H1 (cell line): ENCODE results near the gene LRRC9. TPM values are rescaled to one million over a fixed set of nuclear protein-coding genes. Genes with fewer than 3 reads are reported as not detected.

Experiments used
- CTCF ChIA-PET: fragments of 300-600 bp; sonication (Branson Sonifier 250); formaldehyde crosslinking; loops from one replicate; lab custom pipeline; 2021; ENCODE audit not compliant: partially characterized antibody; lab: Charles Lee
- POLR2A ChIA-PET: fragments of 300-600 bp; sonication (Branson Sonifier 250); formaldehyde crosslinking; loops from one replicate; lab custom pipeline; 2021; ENCODE audit warnings: inconsistent platforms; ENCODE audit not compliant: partially characterized antibody; lab: Charles Lee
- DNase-seq, 2 experiments: peaks; one replicate each; pipeline versions ENCODE4 v3.0.0 to v3.0.0-alpha.2; 2010 to 2022; ENCODE audit warnings: low spot score in 2 of 2, low read depth in 1 of 2, mixed read lengths in 1 of 2
- FAIRE-seq: peaks from 2 replicates; lab custom pipeline; 2011; peaks lifted over from hg19 to GRCh38; lab: Jason Lieb, UNC
- H2AFZ ChIP-seq: 2 replicates; pipeline ENCODE4 v1.8.1; 2012; ENCODE audit warnings: low read length, inconsistent platforms
- H2AK5ac ChIP-seq: 2 replicates; pipeline ENCODE4 v1.6.1; 2013; ENCODE audit warnings: low read depth, low read length
- H2BK120ac ChIP-seq: replicated peaks from 2 replicates; pipeline ENCODE3; 2013; ENCODE audit warnings: low read depth, low read length, inconsistent platforms
- H2BK12ac ChIP-seq: 2 replicates; pipeline ENCODE4 v1.6.1; 2013; ENCODE audit warnings: low read depth, low read length
- H2BK15ac ChIP-seq: 2 replicates; pipeline ENCODE4 v1.6.1; 2013; ENCODE audit warnings: low read length
- H2BK20ac ChIP-seq: 2 replicates; pipeline ENCODE4 v1.6.1; 2013; ENCODE audit warnings: low read length
- H2BK5ac ChIP-seq: 2 replicates; pipeline ENCODE4 v1.6.1; 2013; ENCODE audit warnings: low read depth, low read length
- H3K14ac ChIP-seq: 2 replicates; pipeline ENCODE4 v1.6.1; 2013; ENCODE audit warnings: inconsistent platforms; ENCODE audit not compliant: insufficient read length
- H3K18ac ChIP-seq: 2 replicates; pipeline ENCODE4 v1.6.1; 2013; ENCODE audit warnings: low read length; ENCODE audit errors: extremely low read depth
- H3K23ac ChIP-seq: 2 replicates; pipeline ENCODE4 v1.6.1; 2013; ENCODE audit warnings: inconsistent platforms; ENCODE audit not compliant: insufficient read length
- H3K23me2 ChIP-seq: 2 replicates; pipeline ENCODE4 v1.6.1; 2013; ENCODE audit warnings: low read depth, low read length
- H3K27ac ChIP-seq: 2 replicates; pipeline ENCODE4 v1.6.1; 2011; ENCODE audit warnings: low read depth, low read length, inconsistent platforms
- H3K27me3 ChIP-seq, 4 experiments: replicated peaks in 1 of 4; 1 replicate in 1 of 4; 2 replicates in 3 of 4; pipeline versions ENCODE4 v1.6.1 to v1.8.1; 2011 to 2013; ENCODE audit warnings: low read length in 3 of 4, mild to moderate bottlenecking in 3 of 4, inconsistent platforms in 2 of 4, mixed read lengths in 2 of 4, moderate library complexity in 1 of 4; ENCODE audit not compliant: control insufficient read depth in 3 of 4, insufficient read depth in 3 of 4; ENCODE audit errors: extremely low read depth in 1 of 4
- H3K36me3 ChIP-seq, 4 experiments: 2 replicates each; pipeline versions ENCODE4 v1.6.1 to v1.8.1; 2011 to 2013; ENCODE audit warnings: mild to moderate bottlenecking in 4 of 4, low read length in 3 of 4, moderate library complexity in 2 of 4, control low read depth in 1 of 4, inconsistent platforms in 1 of 4; ENCODE audit not compliant: insufficient read depth in 4 of 4, control insufficient read depth in 2 of 4
- H3K4ac ChIP-seq: replicated peaks from 2 replicates; pipeline ENCODE3; 2013; ENCODE audit warnings: low read length, low read depth, mixed read lengths, inconsistent platforms; ENCODE audit not compliant: insufficient read length
- H3K4me1 ChIP-seq, 4 experiments: replicated peaks in 1 of 4; 1 replicate in 1 of 4; 2 replicates in 3 of 4; pipeline versions ENCODE4 v1.6.1 to v1.8.1; 2011 to 2013; ENCODE audit warnings: low read length in 3 of 4, inconsistent platforms in 2 of 4, mixed read lengths in 1 of 4; ENCODE audit not compliant: insufficient read depth in 4 of 4, control insufficient read depth in 3 of 4
- H3K4me2 ChIP-seq, 2 experiments: 2 replicates each; pipeline versions ENCODE4 v1.6.1 to v1.8.1; 2011 to 2013; ENCODE audit warnings: low read depth in 2 of 2, low read length in 2 of 2, control low read depth in 1 of 2, inconsistent platforms in 1 of 2, mild to moderate bottlenecking in 1 of 2; ENCODE audit not compliant: insufficient read depth in 1 of 2
- H3K4me3 ChIP-seq, 4 experiments: fragments of 200-600, 300-600 bp in 1 of 4; sonication (generic), shearing (Covaris generic), sonication (Bioruptor Twin) in 1 of 4; 2 replicates each; pipeline versions ENCODE4 v1.5.1 to v1.8.1; 2011 to 2016; ENCODE audit warnings: low read length in 4 of 4, low read depth in 3 of 4, control low read depth in 2 of 4, inconsistent platforms in 2 of 4, mild to moderate bottlenecking in 2 of 4, mixed read lengths in 1 of 4, moderate library complexity in 1 of 4; ENCODE audit not compliant: insufficient read depth in 2 of 4; ENCODE audit errors: extremely low read depth in 1 of 4
- H3K56ac ChIP-seq: replicated peaks from 2 replicates; pipeline ENCODE3; 2013; ENCODE audit warnings: low read depth, mild to moderate bottlenecking, mixed read lengths, low read length, inconsistent platforms; ENCODE audit not compliant: insufficient read length
- H3K79me1 ChIP-seq: 2 replicates; pipeline ENCODE4 v1.6.1; 2013; ENCODE audit warnings: low read depth, low read length, control low read depth
- H3K79me2 ChIP-seq, 2 experiments: 2 replicates each; pipeline versions ENCODE4 v1.6.1 to v1.8.1; 2012 to 2013; ENCODE audit warnings: low read length in 2 of 2, mild to moderate bottlenecking in 2 of 2, inconsistent platforms in 1 of 2; ENCODE audit not compliant: insufficient read depth in 2 of 2, control insufficient read depth in 1 of 2
- H3K9ac ChIP-seq, 4 experiments: replicated peaks in 1 of 4; 1 replicate in 1 of 4; 2 replicates in 3 of 4; pipeline versions ENCODE4 v1.6.1 to v1.8.1; 2011 to 2013; ENCODE audit warnings: low read depth in 3 of 4, low read length in 3 of 4, control low read depth in 2 of 4, mild to moderate bottlenecking in 2 of 4, moderate library complexity in 2 of 4, inconsistent platforms in 1 of 4; ENCODE audit errors: extremely low read depth in 1 of 4
- H3K9me3 ChIP-seq, 2 experiments: 2 replicates each; pipeline versions ENCODE4 v1.6.1 to v1.8.1; 2012 to 2013; ENCODE audit warnings: mild to moderate bottlenecking in 2 of 2, moderate library complexity in 2 of 2, control low read depth in 1 of 2, inconsistent platforms in 1 of 2, low read depth in 1 of 2, low read length in 1 of 2, mixed read lengths in 1 of 2; ENCODE audit not compliant: insufficient read depth in 2 of 2
- H4K20me1 ChIP-seq, 2 experiments: replicated peaks in 1 of 2; 2 replicates each; pipeline versions ENCODE3 to v1.8.1; 2011 to 2013; ENCODE audit warnings: inconsistent platforms in 2 of 2, low read length in 2 of 2, mild to moderate bottlenecking in 1 of 2; ENCODE audit not compliant: insufficient read depth in 2 of 2, control insufficient read depth in 1 of 2
- H4K5ac ChIP-seq: 2 replicates; pipeline ENCODE4 v1.6.1; 2013; ENCODE audit warnings: low read length, low read depth, mixed read lengths, inconsistent platforms; ENCODE audit not compliant: insufficient read length
- H4K8ac ChIP-seq: 2 replicates; pipeline ENCODE4 v1.8.0; 2013; ENCODE audit warnings: mild to moderate bottlenecking, moderate library complexity, low read length, inconsistent platforms; ENCODE audit not compliant: insufficient read depth; ENCODE audit errors: extremely low read depth
- H4K91ac ChIP-seq: replicated peaks from 2 replicates; pipeline ENCODE3; 2013; ENCODE audit warnings: low read length, mixed read lengths, inconsistent platforms; ENCODE audit not compliant: insufficient read length
- WGBS, 2 experiments: shearing (Covaris generic) in 1 of 2; methylation state at CpG; one replicate each; pipeline versions ENCODE4 v1.1.6 to v1.1.7; 2013 to 2015; ENCODE audit warnings: low lambda C conversion rate in 2 of 2, mixed read lengths in 2 of 2, inconsistent platforms in 1 of 2, low coverage in 1 of 2, missing lambda C conversion rate in 1 of 2; ENCODE audit not compliant: insufficient replicate concordance in 2 of 2, insufficient coverage in 1 of 2, insufficient read length in 1 of 2; ENCODE audit errors: extremely low coverage in 1 of 2, missing lambda C conversion rate in 1 of 2; 5-methylcytosine and 5-hydroxymethylcytosine counted together
- polyA plus RNA-seq, 7 experiments: library from polyadenylated mRNA; depleted of rRNA in 3 of 7; stranded (reverse) in 5 of 7; unstranded in 2 of 7; fragments of >200 nt in 5 of 7; fragments of 200-250 nt in 2 of 7; gene quantifications; 1 replicate in 5 of 7; 2 replicates in 1 of 7; 4 replicates in 1 of 7; pipeline versions ENCODE4 v1.2.1 to v1.2.3, GENCODE V29; 2011 to 2013; ENCODE audit warnings: missing spikeins in 2 of 7, mixed read lengths in 2 of 7
- total RNA-seq: library from RNA; stranded (reverse); fragmentation: NEBNext Ultra II Directional; extraction: Animal tissue kit (Norgen Biotek cat#: 25700); gene quantifications from 2 replicates; pipeline ENCODE4 v1.2.1, GENCODE V29; 2021

Gene LRRC9
- total and polyA plus RNA-seq, 2 of the 8 experiments (the other 6 are each of a cell fraction or from before 2014, with no cell fraction given): 0.12 to 0.84 TPM

DNA sequence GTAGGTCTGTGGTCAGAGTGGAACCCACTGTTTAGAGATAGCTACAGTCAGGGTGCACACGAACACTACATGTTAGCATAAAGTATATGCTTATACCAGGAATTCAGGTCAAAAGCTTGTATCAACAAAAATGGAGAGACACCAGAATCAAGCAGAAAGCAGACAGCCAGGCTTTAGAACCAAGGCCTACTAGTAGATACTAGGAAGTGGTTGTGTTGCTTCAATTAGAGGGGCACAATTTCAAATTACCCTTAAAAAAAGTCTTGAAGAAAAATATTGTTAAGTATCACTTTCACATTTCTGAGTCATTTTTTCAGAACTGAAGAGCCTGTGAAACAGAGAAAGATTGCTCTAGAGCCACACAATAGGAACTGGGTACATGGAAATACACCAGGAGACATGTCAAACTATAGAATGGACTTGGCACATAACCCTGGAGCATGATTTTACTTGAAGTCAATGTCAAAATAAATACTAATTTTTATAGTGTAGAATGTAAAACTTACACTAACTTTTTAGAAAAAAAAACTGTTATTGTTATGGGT is 41.6 kb downstream of the LRRC9 start:
- no peaks in the 10 kb centered on the region for H3K4me1 ChIP-seq
- H3K27ac ChIP-seq: no peak overlapping the region
- WGBS, 2 experiments: 81% methylated on average over 1 of the region's 1 CpG; no CpG with 5 or more reads in 1 of the 2 experiments
- no peak for FAIRE-seq
- no peak overlapping the region for H2AK5ac ChIP-seq
- no peak for DNase-seq
- no peak overlapping the region for H2BK120ac ChIP-seq
- H3K14ac ChIP-seq: no peak overlapping the region
- no peak overlapping the region for H3K23ac ChIP-seq
- no peak overlapping the region for H2BK20ac ChIP-seq
- no peak overlapping the region for H2BK12ac ChIP-seq
- H3K56ac ChIP-seq: no peak overlapping the region
- H3K79me2 ChIP-seq: no peaks in the 10 kb centered on the region
- no peak overlapping the region for H4K91ac ChIP-seq
- no peaks in the 10 kb centered on the region for H4K20me1 ChIP-seq
- H2AFZ ChIP-seq: no peak overlapping the region
- no peaks in the 10 kb centered on the region for H3K9me3 ChIP-seq
- H2BK5ac ChIP-seq: no peak overlapping the region
- no peak overlapping the region for H4K8ac ChIP-seq
- H3K27me3 ChIP-seq: no peaks in the 10 kb centered on the region
- no peak overlapping the region for H3K4me2 ChIP-seq
- H3K23me2 ChIP-seq: no peaks in the 10 kb centered on the region
- no peak overlapping the region for H4K5ac ChIP-seq
- H3K4ac ChIP-seq: no peak overlapping the region
- H3K36me3 ChIP-seq: no peaks in the 10 kb centered on the region
- POLR2A ChIA-PET: no interaction called here
- H2BK15ac ChIP-seq: no peak overlapping the region
- no peaks in the 10 kb centered on the region for H3K79me1 ChIP-seq
- no peak overlapping the region for H3K18ac ChIP-seq
- CTCF ChIA-PET: interaction anchor here (0.6 to 7.2 kb wide), 8 partner anchors 14 to 449 kb away, joined by 3 to 80 read pairs (median 4); no protein-coding TSS in a partner anchor
- H3K4me3 ChIP-seq: no peak overlapping the region
- no peak overlapping the region for H3K9ac ChIP-seq
